ENCODE results near the gene ALLC.

DNA sequence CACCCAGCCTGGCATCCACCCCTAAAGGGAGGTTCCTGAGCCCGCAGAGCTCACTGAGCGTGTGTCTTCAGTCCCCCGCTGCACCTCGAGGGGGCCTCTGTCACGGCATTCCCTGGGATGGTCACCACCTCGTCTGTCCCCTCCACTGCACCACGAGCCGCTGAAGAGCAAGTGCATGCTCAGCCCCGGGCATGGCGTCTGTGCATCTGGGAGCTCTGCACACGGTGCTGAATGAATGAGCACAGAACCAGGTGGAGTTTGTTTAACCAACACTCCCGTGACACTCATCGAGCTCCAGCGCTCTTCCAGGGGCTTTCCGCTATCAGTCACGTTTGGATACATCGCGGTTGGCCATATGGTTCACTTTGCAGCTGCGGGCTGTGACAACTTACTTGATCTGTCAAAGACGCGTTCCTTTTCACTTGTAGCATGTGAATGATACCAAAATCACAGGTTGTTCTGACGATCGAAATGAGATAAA is 9.2 kb downstream of the ALLC start:
- TF ChIP-seq, protein P1, sequence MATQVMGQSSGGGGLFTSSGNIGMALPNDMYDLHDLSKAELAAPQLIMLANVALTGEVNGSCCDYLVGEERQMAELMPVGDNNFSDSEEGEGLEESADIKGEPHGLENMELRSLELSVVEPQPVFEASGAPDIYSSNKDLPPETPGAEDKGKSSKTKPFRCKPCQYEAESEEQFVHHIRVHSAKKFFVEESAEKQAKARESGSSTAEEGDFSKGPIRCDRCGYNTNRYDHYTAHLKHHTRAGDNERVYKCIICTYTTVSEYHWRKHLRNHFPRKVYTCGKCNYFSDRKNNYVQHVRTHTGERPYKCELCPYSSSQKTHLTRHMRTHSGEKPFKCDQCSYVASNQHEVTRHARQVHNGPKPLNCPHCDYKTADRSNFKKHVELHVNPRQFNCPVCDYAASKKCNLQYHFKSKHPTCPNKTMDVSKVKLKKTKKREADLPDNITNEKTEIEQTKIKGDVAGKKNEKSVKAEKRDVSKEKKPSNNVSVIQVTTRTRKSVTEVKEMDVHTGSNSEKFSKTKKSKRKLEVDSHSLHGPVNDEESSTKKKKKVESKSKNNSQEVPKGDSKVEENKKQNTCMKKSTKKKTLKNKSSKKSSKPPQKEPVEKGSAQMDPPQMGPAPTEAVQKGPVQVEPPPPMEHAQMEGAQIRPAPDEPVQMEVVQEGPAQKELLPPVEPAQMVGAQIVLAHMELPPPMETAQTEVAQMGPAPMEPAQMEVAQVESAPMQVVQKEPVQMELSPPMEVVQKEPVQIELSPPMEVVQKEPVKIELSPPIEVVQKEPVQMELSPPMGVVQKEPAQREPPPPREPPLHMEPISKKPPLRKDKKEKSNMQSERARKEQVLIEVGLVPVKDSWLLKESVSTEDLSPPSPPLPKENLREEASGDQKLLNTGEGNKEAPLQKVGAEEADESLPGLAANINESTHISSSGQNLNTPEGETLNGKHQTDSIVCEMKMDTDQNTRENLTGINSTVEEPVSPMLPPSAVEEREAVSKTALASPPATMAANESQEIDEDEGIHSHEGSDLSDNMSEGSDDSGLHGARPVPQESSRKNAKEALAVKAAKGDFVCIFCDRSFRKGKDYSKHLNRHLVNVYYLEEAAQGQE (IDR thresholded peaks at IDR 0.05; ENCODE audit: low read depth, low read length): no peak
- TF ChIP-seq, protein P2, sequence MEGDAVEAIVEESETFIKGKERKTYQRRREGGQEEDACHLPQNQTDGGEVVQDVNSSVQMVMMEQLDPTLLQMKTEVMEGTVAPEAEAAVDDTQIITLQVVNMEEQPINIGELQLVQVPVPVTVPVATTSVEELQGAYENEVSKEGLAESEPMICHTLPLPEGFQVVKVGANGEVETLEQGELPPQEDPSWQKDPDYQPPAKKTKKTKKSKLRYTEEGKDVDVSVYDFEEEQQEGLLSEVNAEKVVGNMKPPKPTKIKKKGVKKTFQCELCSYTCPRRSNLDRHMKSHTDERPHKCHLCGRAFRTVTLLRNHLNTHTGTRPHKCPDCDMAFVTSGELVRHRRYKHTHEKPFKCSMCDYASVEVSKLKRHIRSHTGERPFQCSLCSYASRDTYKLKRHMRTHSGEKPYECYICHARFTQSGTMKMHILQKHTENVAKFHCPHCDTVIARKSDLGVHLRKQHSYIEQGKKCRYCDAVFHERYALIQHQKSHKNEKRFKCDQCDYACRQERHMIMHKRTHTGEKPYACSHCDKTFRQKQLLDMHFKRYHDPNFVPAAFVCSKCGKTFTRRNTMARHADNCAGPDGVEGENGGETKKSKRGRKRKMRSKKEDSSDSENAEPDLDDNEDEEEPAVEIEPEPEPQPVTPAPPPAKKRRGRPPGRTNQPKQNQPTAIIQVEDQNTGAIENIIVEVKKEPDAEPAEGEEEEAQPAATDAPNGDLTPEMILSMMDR (IDR thresholded peaks at IDR 0.05): no peak
- TF ChIP-seq GABPA (IDR thresholded peaks at IDR 0.05; ENCODE audit: low read depth) (no peak), RAD21 (IDR thresholded peaks at IDR 0.05; ENCODE audit: low read length) (no peak), RCOR1 (IDR thresholded peaks at IDR 0.05; ENCODE audit: low read length) (no peak), SIN3A (IDR thresholded peaks at IDR 0.05; ENCODE audit: borderline replicate concordance, low read depth, low read length) (no peak), RFX5 (IDR thresholded peaks at IDR 0.05; ENCODE audit: low read length) (no peak), POLR2AphosphoS5 (IDR thresholded peaks at IDR 0.05; ENCODE audit: low read depth, low read length) (no peak), EP300 (IDR thresholded peaks at IDR 0.05; ENCODE audit: borderline replicate concordance in 1 of 2, low read depth in 1 of 2, low read length in 1 of 2) (no peak), EZH2phosphoT487 (IDR thresholded peaks at IDR 0.05; ENCODE audit: borderline replicate concordance, low read depth) (no peak), TEAD4 (IDR thresholded peaks at IDR 0.05; ENCODE audit: borderline replicate concordance, insufficient read depth) (no peak), FOSL2 (IDR thresholded peaks at IDR 0.05; ENCODE audit: borderline replicate concordance, low read depth) (no peak)
- TF ChIP-seq, protein P3, sequence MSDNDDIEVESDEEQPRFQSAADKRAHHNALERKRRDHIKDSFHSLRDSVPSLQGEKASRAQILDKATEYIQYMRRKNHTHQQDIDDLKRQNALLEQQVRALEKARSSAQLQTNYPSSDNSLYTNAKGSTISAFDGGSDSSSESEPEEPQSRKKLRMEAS (IDR thresholded peaks at IDR 0.05; ENCODE audit: low read depth): no peak
